GM20431 (cell line): ENCODE measurements around the gene SLC1A5.
"Not testable (repeated sequence)": the region's sequence is repeated elsewhere in the genome, so short reads cannot be mapped to it uniquely, and the experiment has no call there.

Experiments used
- in situ Hi-C: fragments of 300-500 bp; cut with MseI, MboI; formaldehyde crosslinking; loops from one replicate; pipeline ENCODE4 v1.15.0; 2020; ENCODE audit warnings: low sequenced_read_pairs; ENCODE audit not compliant: unreplicated experiment

Gene SLC1A5

DNA sequence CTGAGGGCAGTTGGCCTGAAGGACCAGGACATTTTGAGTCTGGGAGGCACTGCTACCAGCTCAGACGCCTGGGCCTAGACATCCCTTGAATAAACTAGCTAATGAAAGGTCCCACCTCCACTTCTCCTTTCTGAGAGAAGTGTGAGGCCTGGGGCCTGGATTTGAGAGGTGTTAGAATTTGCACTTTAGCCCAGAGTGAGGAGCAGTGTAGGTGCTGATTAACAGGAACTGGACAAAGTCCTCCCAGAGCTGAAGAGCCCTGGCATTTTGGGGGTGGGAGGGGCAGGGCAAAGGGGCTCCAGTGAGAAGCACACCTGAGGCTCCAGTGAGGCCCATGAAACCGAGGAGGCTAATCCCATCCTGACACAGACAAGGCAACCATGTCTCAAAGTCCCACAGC is 15.2 kb upstream of the SLC1A5 start:
- in situ Hi-C loops, result no loop called here

DNA sequence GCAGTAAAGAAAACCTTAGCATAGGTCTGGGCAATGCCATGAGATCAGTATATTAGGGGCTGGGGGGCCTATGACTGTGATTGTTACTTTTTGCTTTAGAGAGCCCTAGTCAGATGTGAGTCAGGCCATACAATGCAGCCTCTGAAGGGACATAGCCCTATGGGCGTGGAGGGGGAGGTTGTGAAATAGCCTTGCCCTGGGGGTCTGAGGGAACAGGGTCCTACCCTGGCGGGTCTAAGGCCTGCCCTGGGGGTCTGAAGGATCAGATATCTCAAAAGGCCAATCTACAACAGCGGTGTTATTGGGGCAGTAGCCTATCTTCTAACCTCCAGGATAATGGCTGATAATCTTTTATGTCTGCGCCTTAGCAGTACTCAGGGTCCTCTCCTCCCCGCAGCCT is 13.8 kb upstream of the SLC1A5 start:
- in situ Hi-C loops, result no loop called here

DNA sequence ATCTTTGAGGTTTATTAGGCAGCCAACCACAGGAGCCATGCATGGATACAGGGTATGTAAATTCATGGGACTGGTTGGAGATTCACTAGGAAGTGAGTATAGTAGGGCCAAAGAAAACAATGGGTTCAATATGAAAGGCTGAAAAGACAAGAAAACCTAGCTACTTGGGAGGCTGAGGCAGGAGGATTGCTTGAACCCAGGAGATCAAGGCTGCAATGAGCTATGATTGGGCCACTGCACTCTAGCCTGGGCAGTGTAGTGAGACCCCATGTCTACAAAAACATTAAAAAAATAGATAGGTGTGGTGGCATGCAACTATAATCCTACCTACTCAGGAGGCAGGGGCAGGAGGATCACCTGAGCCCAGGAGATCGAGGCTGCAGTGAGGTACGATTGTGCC is 10.3 kb upstream of the SLC1A5 start:
- in situ Hi-C loops, result no loop called here

DNA sequence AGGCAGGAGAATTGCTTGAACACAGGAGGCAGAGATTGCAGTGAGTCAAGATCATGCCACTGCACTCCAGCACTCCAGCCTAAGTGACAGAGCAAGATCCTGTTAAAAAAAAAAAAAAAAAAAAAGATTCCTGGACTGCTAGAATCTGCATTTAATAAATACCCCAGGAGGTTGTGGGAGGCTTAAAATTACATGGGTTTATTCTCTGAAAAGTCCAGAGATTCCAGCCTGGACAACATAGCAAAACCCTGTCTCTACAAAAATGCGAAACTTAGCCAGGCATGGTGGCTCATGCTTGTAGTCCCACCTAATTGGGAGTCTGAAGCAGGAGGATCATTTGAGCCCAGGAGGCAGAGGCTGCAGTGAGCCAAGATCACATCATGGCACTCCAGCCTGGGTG is 9.5 kb upstream of the SLC1A5 start:
- in situ Hi-C loops, result no loop called here

DNA sequence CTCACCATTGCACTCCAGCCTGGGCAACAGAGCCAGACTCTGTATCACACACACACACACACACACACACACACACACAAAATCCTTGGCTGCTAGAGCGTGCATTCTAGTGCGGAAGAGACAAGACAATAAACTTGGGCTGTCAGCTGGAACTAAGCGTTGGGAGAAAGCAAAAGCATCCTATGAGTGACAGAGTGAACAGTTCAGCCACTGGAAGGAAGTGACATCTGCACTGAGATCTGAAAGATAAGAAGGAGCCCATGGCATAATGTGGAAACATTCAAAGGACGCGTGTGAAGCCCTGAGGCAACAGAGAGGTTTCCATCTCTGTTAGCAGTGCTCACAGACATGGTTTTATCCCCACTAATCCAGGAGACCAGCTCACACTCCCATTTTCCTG is 3.5 kb upstream of the SLC1A5 start:
- in situ Hi-C loops, result no loop called here

DNA sequence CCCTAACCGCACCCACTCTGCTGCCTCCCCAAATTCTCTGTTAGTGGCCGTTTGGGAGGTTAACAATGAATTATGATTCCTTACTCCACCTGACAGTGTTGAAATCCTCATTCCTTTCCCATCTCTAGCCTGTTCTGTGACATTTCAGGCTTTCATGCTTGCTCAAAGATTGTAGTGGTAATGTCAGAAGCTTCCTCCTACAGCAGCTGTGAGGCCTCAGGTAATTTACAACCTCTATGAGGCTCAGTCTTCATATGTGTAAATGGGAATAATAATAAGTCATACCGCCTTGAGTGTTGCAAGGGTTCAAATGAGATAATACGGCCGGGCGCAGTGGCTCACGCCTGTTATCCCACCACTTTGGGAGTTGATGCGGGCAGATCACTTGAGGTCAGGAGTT is 977 bp upstream of the SLC1A5 start:
- in situ Hi-C loops, result no loop called here

DNA sequence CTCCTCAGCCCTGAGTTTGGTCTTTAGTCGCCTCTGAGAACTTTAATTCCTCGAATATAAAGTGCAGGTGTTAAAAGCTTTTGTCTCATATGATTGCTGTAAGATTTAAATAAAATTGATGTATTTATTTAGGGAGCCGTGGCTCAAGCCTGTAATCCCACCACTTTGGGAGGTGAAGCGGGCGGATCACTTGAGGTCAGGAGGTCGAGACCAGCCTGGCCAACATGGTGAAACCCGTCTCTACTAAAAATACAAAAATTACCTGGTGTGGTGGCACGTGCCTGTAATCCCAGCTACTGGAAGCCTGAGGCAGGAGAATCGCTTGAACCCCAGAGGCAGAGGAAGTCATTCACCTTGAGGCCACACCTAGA is 559 bp upstream of the SLC1A5 start:
- in situ Hi-C loops, result no loop called here

DNA sequence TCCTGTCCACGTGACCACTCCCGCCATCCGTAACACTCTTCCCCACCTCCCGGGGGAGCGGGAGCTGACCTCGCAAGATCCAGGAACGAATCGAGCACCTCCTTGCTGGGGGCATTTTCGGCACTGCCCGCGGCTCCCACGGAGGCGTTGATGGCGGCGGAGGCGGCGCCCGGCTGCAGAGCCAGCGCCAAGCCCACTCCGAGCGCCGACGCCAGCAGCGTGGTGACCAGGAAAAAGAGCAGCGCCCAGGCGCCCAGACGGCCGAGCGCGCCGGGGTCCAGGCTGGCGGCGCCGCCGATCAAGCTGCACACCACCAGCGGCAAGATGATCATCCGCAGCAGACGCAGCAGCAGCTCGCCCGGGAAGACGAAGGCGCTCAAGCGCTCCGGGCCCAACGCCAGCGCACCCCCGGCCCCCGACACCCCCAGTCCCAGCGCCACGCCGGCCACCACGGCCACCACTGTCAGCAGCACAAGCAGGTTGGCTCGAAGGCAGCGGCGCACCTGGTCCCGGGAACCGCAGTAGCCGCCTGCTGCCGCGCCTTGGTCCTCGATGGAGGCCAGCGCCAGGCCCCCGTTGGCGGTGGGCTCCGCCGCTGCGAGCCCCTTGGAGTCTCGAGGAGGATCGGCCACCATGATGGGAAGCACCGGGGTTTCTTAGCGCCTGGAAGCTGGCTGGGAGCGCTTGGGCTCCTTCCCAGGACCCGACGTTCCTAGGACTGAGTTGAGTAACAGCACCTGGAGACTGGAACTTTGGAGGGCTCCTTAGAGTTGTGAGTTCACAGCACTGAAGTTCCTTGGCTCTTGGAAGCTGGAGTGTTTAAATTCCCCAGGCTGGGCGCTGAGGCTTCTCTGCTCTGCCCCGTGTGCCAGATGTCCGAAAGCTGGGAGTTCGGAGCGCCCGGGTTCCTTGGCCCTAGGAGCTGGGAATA is 798 bp downstream of the SLC1A5 start:
- in situ Hi-C loops, result no loop called here

DNA sequence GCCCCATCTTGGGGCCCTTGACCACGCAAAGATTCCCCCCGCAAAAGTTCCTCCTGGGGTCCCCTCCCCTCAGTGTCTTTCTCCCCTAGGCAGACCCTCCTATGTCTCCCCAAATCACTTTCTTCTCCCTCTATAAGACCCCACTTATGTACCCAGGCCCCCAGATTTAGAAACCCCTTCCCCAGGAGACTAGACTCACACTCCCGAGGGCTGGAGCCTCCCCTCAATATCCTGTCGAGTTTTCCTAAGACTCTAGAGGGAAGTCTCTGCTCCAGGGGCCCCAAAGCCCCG is 1.4 kb downstream of the SLC1A5 start:
- in situ Hi-C loops, result no loop called here

DNA sequence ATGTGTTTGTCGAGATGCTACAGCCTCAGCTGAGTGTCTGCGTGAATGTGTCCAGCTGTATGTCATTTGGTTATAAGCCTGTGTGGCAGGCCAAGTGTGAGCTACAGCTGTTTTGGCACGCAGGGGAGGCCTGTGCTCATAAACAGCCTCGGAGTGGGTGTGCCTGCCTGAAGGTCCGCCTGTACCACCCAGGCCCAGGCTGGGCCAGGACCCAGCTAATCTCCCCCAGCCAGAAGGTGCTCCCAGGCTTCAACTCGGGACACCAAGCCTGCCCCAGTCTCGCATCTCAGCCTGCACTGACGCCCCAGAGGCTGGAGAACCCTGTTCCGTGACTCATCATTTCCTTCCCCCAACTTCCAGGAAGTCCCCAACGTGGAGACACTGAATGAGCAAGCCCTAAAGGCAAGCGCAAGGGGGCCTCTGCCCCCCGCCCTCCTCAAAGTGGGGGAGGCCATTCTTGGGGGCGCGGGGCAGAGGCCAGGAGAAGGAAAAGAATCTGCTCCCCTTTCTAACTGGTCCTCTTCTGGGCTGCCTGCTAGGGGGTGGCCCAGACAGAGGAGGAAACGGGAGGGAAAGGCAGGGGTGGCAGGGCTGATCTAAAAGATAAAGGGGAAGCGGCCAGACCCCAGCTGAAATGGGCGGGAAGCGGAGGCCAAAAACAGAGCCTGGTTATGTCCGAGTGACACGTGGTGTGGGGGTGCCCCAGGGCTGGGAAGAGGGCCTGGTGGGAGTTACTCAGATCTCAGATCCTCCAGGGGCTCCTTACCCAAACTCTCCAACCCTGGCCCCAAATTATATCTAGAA is 2.0 kb downstream of the SLC1A5 start:
- in situ Hi-C loops, result no loop called here

DNA sequence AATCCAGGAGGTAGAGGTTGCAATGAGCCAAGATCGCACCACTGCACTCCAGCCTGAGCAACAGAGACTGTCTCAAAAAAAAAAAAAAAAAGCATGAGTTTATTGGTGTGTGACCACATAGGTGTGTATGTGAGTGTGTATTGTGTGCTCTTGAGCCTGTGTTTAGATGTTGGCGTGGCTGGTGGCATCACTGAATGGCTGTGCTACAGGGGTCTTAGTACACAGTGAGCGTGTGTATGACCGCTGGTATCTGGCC is 2.5 kb downstream of the SLC1A5 start:
- in situ Hi-C loops, result no loop called here

DNA sequence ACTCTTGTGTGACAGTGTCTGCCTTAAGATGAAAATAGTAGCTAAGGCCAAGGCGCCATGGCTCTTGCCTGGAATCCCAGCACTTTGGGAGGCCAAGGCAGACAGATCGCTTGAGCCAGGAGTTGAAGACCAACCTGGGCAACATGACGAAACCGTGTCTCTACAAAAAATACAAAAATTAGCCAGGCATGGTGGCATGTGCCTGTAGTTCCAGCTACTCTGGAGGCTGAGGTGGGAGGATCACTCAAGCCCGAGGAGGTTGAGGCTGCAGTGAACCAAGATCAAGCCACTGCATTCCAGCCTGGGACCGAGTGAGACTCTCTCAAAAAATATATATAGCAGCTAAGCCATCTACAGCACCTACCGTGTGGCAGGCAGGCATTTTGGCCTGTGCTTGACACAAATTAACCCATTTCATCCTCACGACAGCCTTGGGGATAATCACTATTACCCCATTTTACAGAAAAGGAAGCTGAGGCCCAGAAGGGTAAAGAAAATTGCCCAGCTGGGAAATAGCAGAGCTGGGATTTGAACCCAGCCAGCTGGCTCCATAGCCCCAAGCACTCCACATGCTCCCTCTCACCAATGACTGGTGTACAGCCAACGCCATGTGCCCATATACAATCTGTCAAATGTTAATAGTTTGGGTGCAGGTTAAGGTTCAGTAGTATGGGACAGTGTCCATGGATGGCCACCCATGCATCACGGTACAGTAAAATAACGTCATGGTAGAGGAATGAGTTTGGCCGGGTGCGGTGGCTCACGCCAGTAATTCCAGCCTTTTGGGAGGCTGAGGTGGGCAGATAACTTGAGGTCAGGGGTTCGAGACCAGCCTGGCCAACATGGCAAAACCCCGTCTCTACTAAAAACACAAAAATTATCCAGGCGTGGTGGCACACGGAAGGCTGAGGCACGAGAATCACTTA is 3.1 kb downstream of the SLC1A5 start:
- in situ Hi-C loops, result no loop called here

DNA sequence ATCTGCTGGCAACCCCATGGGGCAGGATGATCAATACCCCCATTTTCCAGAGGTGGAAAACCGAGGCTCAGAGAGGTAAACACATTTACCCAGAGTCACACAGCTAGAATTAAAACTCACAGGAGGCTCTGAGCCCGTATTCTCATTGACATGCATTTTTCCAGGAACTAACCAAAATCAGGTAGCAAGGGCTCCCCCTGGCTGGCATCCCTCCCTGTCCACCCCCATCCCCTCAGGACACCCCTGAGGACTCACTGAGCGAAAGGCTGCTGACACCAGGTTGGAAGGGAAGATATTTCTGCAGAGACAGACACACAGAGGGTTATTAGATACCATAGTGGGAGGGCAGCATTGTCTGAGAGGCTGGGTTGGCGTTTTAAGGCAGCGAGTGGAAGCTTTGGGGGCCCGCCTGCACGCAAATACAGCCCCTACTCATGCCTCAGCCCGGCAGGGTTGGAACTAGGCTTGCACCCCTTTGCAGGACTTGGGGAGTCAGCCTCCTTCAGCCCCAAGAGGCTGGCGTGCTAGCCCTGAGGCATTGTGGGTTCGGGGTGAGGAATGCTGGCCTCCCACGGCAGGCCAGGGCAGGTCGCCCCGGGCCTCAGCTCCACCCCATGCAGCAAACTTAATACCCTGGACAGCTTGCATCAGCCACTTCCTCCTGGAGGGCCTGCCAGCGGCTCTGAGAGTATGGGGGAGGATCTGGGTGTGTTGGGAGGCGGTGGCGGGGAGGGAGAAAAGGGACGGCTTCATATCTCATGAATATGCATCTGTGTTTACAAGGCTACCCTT is 3.9 kb downstream of the SLC1A5 start:
- in situ Hi-C loops, result no loop called here

DNA sequence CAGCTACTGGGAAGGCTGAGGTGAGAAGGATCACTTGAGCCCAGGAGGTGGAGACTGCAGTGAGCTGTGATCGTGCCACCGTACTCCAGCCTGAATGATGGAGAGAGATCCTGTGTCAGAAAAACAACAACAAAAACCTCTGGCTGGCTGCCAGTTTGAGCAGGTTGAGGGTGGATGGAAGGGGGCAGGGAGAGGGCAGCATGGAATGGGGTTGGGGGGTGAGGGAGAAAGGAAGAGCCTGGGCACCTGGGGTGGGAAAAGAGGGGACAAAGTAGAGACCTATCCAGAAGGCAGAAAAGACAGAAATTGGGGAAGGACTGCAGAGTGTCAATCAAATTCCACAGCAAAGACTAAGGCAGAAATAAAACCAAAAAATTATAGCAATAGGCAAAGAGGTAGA is 4.7 kb downstream of the SLC1A5 start:
- in situ Hi-C loops, result no loop called here

DNA sequence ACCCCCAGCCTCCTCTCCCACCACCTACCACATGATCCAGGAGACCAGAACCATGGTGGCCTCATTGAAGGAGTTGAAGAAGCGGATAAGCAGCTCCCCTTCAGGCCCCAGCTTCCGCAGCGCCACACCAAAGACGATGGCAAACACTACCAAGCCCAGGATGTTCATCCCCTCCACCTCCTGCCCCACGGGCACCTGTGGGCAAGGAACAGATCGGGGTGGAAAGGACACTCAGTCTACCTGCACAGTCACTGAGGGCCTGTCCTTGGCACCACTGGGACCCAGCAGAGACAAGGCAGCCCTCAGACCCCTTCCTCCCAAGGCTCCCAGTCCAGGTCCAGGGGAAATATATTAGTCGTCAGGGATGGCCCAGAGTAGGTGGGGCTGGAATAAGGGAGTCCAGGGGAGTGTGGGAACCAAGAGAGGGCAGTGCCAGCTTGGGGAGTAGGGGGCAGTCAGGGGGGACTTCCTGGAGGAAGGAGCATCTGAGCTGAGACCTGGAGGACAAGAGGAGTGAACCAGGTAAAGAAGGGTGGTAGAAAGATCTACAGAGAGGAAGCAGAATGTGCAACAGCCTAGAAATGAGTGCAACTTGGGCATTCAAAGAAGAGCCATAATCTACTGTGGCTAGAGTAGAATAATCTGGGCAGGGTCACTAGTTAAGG is 5.9 kb downstream of the SLC1A5 start:
- in situ Hi-C loops, result no loop called here

DNA sequence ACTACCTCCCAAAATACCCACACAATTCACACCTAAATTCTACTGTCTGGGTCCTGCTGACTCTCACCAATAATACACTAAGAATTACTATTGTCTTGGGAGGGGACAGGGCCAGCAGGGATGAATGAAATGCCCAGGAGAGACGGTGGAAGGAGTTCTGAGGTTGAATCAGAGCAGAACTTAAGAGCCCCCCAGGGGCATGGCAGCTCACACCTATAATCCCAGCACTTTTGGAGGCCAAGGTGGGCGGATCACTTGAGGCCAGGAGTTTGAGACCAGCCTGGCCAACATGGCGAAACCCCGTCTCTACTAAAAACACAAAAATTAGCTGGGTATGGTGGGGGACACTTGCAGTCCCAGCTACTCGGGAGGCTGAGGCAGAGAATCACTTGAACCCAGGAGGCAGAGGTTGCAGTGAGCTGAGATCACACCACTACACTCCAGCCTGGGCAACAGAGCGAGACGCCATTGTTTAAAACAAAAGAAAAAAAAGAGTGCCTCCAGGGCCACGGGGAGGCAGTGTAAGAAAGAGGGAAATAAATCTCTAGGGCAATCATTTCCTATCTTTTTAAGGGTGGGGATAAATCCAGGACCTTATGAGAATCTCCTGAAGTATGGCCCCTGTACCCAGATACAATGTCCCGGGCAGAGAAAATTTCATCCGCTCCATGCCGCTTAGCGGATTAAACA is 10.3 kb downstream of the SLC1A5 start:
- in situ Hi-C loops, result not testable (repeated sequence)

DNA sequence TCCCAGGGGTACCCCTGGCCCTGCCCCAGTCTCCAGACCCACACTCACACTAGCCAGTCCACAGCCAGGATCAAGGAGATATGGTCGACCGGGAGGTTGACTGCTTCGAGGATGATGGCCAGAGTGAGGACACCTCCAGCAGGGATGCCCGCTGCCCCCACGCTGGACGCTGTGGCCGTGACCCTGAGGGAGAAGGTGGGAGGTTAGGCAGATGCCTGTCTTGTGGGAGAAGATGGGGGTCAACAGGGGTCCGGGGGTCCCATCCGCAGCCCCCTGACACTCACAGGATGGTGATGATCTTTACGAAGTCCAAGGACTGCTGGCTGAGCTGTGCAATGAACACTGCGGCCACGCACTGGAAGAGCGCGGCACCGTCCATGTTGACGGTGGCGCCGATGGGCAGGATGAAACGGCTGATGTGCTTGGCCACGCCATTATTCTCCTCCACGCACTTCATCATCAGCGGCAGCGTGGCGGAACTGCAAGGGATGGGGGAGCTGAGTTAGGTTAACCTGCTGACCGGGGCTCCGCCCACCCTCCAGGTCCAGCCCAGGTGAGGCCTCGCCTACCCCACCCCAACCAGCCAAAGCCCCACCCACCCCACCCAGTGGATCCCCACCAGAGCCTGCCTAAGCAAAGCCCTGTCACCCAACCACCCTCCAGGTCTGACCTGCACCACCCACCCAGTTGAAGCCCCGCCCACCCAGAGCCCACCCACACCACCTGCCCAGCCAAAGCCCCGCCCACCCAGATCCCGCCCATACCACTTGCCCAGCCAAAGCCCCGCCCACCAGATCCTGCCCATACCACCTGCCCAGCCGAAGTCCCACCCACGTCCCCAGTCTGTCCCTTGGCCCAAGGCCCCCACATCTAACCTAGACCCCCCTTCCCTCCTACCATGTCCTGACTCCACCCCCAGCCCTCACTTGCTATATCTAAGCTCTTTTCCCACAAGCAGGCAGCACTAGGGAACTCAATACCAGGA is 11.2 kb downstream of the SLC1A5 start:
- in situ Hi-C loops, result no loop called here
